ENCODE data around the gene ZCWPW2. TPM values are rescaled to one million over a fixed set of nuclear protein-coding genes. Genes with fewer than 3 reads are reported as not detected.

Gene ZCWPW2
- total and polyA plus RNA-seq, 2 of the 4 experiments (the other 2 are of a cell fraction) = 0.18 to 0.24 TPM

- no peak overlapping the region for H2AFZ ChIP-seq (replicated peaks; ENCODE audit: low read length, poor library complexity)
- H3K9me1 ChIP-seq (ENCODE audit: insufficient read depth, low read length) = peaks cover 3% of the 10 kb centered on the region; the same call in 1 of the 2 replicates
- no peaks in the 10 kb centered on the region for H3K27me3 ChIP-seq (ENCODE audit: control insufficient read depth, insufficient read depth, low read length)
- no peak overlapping the region for H2AK9ac ChIP-seq (replicated peaks; ENCODE audit: low read depth, low read length, poor library complexity)
- no peak for DNase-seq
- no peak overlapping the region for H2AK5ac ChIP-seq (ENCODE audit: low read depth, low read length)
- CTCF ChIA-PET = no interaction called here
- no TSS peak for BruUV-seq (replicated peaks)
- TF ChIP-seq NFE2L2 (IDR thresholded peaks at IDR 0.05; ENCODE audit: low read depth, low read length) (no peak), CEBPB (IDR thresholded peaks at IDR 0.05; ENCODE audit: low read depth, low read length) (peak; percentile 43), MXI1 (IDR thresholded peaks at IDR 0.05; ENCODE audit: borderline replicate concordance, low read depth, low read length) (no peak), USF2 (IDR thresholded peaks at IDR 0.05; ENCODE audit: low read depth, low read length) (no peak), RAD21 (IDR thresholded peaks at IDR 0.05; ENCODE audit: low read length) (no peak)
- no peaks in the 10 kb centered on the region for H3K9me3 ChIP-seq (ENCODE audit: control insufficient read depth, insufficient read depth, low read length)
- H3K4me2 ChIP-seq (ENCODE audit: low read depth, low read length) = no peak overlapping the region
- no peak overlapping the region for H2BK5ac ChIP-seq (ENCODE audit: low read depth, low read length, poor library complexity, severe bottlenecking)
- no peak overlapping the region for H3K4me3 ChIP-seq (ENCODE audit: insufficient read depth, low read depth, low read length)
- H3K23ac ChIP-seq (ENCODE audit: low read depth, low read length) = no peak overlapping the region
- H2BK15ac ChIP-seq (ENCODE audit: low read depth, low read length) = no peak overlapping the region
- WGBS, 2 experiments (ENCODE audit: extremely low coverage in 2 of 2, insufficient read length in 1 of 2) = no CpG with 5 or more reads among the region's 1 CpG
- H2BK120ac ChIP-seq (ENCODE audit: low read depth, low read length) = no peak overlapping the region
- H3K79me1 ChIP-seq (ENCODE audit: low read depth in 1 of 2, low read length in 2 of 2) = peaks cover 9 to 37% of the 10 kb centered on the region in 2 experiments
- no peak overlapping the region for H3K56ac ChIP-seq (ENCODE audit: extremely low read depth, insufficient read depth, low read length)
- peaks cover 5% of the 10 kb centered on the region; the same call in 1 of the 2 replicates for H3K4me1 ChIP-seq (ENCODE audit: control insufficient read depth, insufficient read depth, low read length)
- H3K14ac ChIP-seq (replicated peaks; ENCODE audit: low read depth, low read length) = no peak overlapping the region
- H3K9ac ChIP-seq (ENCODE audit: low read depth, low read length) = no peak overlapping the region
- no peak overlapping the region for H4K8ac ChIP-seq (ENCODE audit: low read depth in 2 of 2, low read length in 2 of 2)
- no peak overlapping the region for H3K27ac ChIP-seq (ENCODE audit: insufficient read depth, low read length)
- no peak overlapping the region for H3K4ac ChIP-seq (ENCODE audit: low read depth, low read length)
- no peak overlapping the region for H4K5ac ChIP-seq (ENCODE audit: low read depth, low read length)
- no peak overlapping the region for H4K91ac ChIP-seq (ENCODE audit: insufficient read depth, low read depth, low read length)
- H3K36me3 ChIP-seq (ENCODE audit: control insufficient read depth, insufficient read depth, low read length) = no peaks in the 10 kb centered on the region
- no peaks in the 10 kb centered on the region; the same call in 1 of the 2 replicates for H4K20me1 ChIP-seq (ENCODE audit: insufficient read depth, low read length)
- POLR2A ChIA-PET (ENCODE audit: unreplicated experiment) = no interaction called here
- no peak overlapping the region for H3K18ac ChIP-seq (ENCODE audit: low read depth, low read length)
- intact Hi-C loops (cut with micrococcal nuclease) (loop anchor here (10.0 kb wide), 1 partner anchor 1181 kb away; no protein-coding TSS in a partner anchor), dilution Hi-C loops (cut with HindIII; ENCODE audit: low sequenced_read_pairs, unreplicated experiment) (no loop called here), in situ Hi-C loops (cut with MboI; ENCODE audit: low sequenced_read_pairs) (no loop called here)
- no peak overlapping the region for H2BK20ac ChIP-seq (ENCODE audit: low read depth, low read length)
- ATAC-seq (ENCODE audit: low read depth) = no peak
These were observed 2.8 kb upstream of the ZCWPW2 start for GRCh38 chr3:28345690-28346089.

Data from IMR-90 (cell line).